ENCODE results near the gene PXDN.

Gene PXDN

GRCh38 chr2:1649103-1650084 is 94.9 kb downstream of the PXDN start:
- FAIRE-seq (no peak), DNase-seq (ENCODE audit: insufficient read length) (no peak)
- TF ChIP-seq POLR2A (IDR thresholded peaks at IDR 0.05; ENCODE audit: low read depth, low read length) (no peak), POLR2AphosphoS5 (IDR thresholded peaks at IDR 0.05; ENCODE audit: low read depth, low read length) (no peak), TAF1 (IDR thresholded peaks at IDR 0.05; ENCODE audit: borderline replicate concordance, low read depth, low read length) (no peak)

GRCh38 chr2:1648241-1649102 is 95.8 kb downstream of the PXDN start:
- TF ChIP-seq POLR2AphosphoS5 (IDR thresholded peaks at IDR 0.05; ENCODE audit: low read depth, low read length) (no peak), TAF1 (IDR thresholded peaks at IDR 0.05; ENCODE audit: borderline replicate concordance, low read depth, low read length) (no peak), POLR2A (IDR thresholded peaks at IDR 0.05; ENCODE audit: low read depth, low read length) (no peak)
- DNase-seq (ENCODE audit: insufficient read length) = no peak
- no peak for FAIRE-seq

DNA sequence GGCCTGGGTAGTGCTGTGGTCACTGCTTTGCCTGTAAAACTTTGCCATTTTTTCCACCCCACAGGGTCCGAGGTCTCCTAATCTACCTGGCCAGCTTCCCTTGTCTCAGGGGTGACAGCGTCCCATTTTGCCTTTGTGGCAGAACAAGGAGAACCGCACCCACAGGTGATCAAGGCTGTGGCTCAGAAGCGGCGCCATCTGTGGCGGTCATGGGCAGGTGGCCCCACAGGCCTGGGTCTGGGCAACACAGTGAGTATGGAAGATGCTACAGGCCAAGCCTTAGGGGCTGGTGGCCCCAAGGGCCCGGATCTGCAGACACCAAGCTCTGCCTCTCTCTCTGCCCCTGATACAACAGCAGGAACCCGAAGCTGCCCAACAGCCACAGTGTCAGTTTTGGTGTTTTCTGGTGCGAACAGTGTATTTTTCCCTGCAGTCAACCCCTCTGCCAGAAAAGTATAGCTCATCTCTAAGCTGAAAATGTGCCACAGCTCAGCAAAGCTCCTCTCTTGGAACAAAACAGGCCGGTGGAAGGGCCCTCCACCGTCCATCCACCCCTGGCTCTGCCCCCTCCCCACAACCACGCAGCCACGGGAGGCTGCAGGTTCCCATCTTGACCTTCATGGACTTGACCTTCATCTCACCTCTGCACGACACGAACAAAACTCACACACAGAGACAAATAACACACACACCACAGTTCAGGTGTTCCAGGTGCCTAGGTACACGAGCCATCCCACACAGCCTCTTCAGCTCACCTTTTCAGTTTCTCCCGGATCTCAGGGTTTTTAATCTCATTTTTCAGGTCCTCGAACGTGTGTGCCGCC is 96.7 kb downstream of the PXDN start:
- no peak for FAIRE-seq
- TF ChIP-seq POLR2A (IDR thresholded peaks at IDR 0.05; ENCODE audit: low read depth, low read length) = no peak
- TF ChIP-seq POLR2AphosphoS5 (IDR thresholded peaks at IDR 0.05; ENCODE audit: low read depth, low read length) = no peak
- TF ChIP-seq TAF1 (IDR thresholded peaks at IDR 0.05; ENCODE audit: borderline replicate concordance, low read depth, low read length) = no peak

DNA sequence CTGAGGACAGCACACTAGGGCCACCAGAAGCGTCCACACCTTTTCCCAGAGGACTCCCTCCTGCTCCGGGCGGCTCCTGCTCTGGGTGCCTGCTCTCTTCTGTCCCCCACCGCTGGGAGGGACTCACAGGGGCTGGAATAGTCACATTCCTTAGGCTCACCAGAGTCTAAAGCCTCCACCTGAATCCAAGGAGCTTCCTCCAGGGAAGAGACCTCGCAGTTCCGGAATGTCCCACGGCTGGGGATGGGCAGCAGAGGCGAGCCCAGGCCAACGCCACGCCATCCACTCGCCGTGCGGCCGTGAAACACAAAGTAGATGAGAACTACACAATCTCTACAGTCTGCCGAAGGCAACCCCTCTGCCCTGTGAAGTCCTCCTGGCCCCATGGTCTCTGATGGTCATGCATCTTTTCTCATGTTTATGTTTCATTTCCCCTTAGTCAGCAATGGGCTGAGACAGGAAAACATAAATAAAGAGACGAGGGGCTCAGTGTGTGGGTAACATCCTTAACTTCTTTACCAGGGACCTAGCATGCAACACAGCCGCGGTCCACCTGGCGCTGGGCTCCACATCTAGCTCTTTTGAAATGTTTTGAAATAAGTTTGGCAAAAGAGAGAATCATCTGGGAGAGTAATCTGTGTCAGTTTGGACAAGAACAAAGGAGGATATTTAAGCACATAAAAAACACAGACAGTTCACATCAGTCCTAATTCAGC is 98.4 kb downstream of the PXDN start:
- TF ChIP-seq TAF1 (IDR thresholded peaks at IDR 0.05; ENCODE audit: borderline replicate concordance, low read depth, low read length) (no peak), POLR2A (IDR thresholded peaks at IDR 0.05; ENCODE audit: low read depth, low read length) (no peak), POLR2AphosphoS5 (IDR thresholded peaks at IDR 0.05; ENCODE audit: low read depth, low read length) (no peak)
- FAIRE-seq (no peak), DNase-seq (ENCODE audit: insufficient read length) (no peak)

More for the DNA sequence above, 96.7 kb downstream of the PXDN start:
- no peak for DNase-seq (ENCODE audit: insufficient read length)

GRCh38 chr2:1644427-1644826 is 99.9 kb downstream of the PXDN start:
- FAIRE-seq (no peak), DNase-seq (ENCODE audit: insufficient read length) (no peak)
- TF ChIP-seq TAF1 (IDR thresholded peaks at IDR 0.05; ENCODE audit: borderline replicate concordance, low read depth, low read length) = no peak
- no peak for TF ChIP-seq POLR2AphosphoS5 (IDR thresholded peaks at IDR 0.05; ENCODE audit: low read depth, low read length)
- TF ChIP-seq POLR2A (IDR thresholded peaks at IDR 0.05; ENCODE audit: low read depth, low read length) = no peak

- DNase-seq (ENCODE audit: insufficient read length) (no peak), FAIRE-seq (no peak)
- TF ChIP-seq POLR2AphosphoS5 (IDR thresholded peaks at IDR 0.05; ENCODE audit: low read depth, low read length) (no peak), TAF1 (IDR thresholded peaks at IDR 0.05; ENCODE audit: borderline replicate concordance, low read depth, low read length) (no peak), POLR2A (IDR thresholded peaks at IDR 0.05; ENCODE audit: low read depth, low read length) (no peak)
Observed at GRCh38 chr2:1642993-1643619, 101.2 kb downstream of the PXDN start.

GRCh38 chr2:1642066-1642861 is 102.1 kb downstream of the PXDN start:
- TF ChIP-seq POLR2AphosphoS5 (IDR thresholded peaks at IDR 0.05; ENCODE audit: low read depth, low read length) (no peak), POLR2A (IDR thresholded peaks at IDR 0.05; ENCODE audit: low read depth, low read length) (no peak), TAF1 (IDR thresholded peaks at IDR 0.05; ENCODE audit: borderline replicate concordance, low read depth, low read length) (no peak)
- DNase-seq (ENCODE audit: insufficient read length) = no peak
- no peak for FAIRE-seq

DNA sequence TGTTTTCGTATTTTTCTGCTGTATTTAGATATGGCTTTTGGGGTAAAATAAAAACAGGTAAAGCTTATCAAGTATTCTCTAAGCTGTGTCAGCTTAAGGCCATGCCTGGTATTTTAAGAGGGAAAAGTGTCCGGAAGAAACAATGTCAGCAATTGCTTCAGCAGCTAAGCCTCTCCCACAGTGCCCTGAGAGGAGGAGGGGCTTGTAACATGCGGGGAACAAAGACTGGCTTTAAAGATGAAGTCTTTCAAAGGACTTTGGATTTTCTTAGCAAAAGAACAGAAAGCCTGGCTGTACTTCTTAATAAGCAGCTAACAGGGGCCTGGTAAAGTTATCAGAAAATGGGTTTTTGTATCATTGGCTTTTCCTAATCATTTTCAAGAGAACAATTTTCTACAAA is 102.8 kb downstream of the PXDN start:
- no peak for TF ChIP-seq POLR2A (IDR thresholded peaks at IDR 0.05; ENCODE audit: low read depth, low read length)
- TF ChIP-seq TAF1 (IDR thresholded peaks at IDR 0.05; ENCODE audit: borderline replicate concordance, low read depth, low read length) = no peak
- no peak for FAIRE-seq
- no peak for DNase-seq (ENCODE audit: insufficient read length)

DNA sequence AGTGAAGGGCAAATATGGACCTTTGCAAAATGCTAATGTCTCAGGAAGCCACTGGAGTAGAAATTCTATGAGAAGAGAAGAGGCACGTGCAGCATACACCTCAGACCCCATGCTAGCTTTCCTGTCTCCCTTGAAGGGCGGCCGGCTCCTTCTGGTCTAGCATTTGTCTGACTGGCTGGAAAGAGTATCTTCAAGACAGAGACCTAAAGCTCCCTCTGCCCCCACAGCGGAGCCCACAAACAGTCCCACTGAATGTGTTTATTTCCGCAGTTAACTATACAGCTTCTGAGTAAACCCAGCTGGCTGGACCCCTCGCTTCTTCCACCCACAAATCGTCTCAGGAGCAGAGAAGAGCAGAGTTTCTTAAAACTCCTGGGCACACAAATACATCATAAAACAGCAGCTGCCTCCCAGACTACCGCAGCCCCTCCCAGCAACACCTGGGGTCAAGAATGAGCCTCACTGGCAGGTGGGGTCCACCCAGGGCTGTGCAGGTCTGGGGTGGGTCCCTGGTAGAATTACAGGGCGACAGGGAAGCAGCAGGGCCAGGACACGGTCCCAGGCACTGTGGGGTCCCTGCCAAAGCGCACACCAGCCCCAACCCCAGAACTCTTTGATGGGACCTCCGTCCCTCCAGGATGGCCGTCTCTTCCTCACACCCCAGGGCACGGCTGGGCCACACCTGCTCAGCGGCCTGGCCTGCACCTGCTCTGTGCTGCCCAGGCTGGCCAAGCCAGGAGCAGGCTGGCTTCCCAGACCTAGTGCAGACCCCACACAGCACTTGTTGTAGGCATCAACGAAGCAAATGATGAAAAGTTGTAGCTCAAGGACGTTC is 103.8 kb downstream of the PXDN start:
- no peak for TF ChIP-seq POLR2A (IDR thresholded peaks at IDR 0.05; ENCODE audit: low read depth, low read length)
- TF ChIP-seq POLR2AphosphoS5 (IDR thresholded peaks at IDR 0.05; ENCODE audit: low read depth, low read length) = no peak
- TF ChIP-seq TAF1 (IDR thresholded peaks at IDR 0.05; ENCODE audit: borderline replicate concordance, low read depth, low read length) = no peak
- no peak for FAIRE-seq
- no peak for DNase-seq (ENCODE audit: insufficient read length)

Data from GM12892 (cell line).